IMR-90 (cell line): ENCODE measurements around the gene NR1D2. TPM values are rescaled to one million over a fixed set of nuclear protein-coding genes. Genes with fewer than 3 reads are reported as not detected.
"Not testable (repeated sequence)": the region's sequence is repeated elsewhere in the genome, so short reads cannot be mapped to it uniquely, and the experiment has no call there.

Experiments
- ATAC-seq: fragments of 200-7000 bp; cut with Tn5 transposase; 2 replicates; pipeline ENCODE4 v1.9.1; 2020; ENCODE audit warnings: low read depth, mild to moderate bottlenecking, moderate library complexity
- BruUV-seq: library from RNA; stranded (reverse); fragments of 400-500 nt; replicated peaks from 2 replicates; lab custom pipeline; 2021; lab: Mats Ljungman, UMichigan
- CTCF ChIA-PET: fragments of 300-600 bp; formaldehyde crosslinking; extraction: SDS; loops from one replicate; lab custom pipeline; 2021; ENCODE audit warnings: antibody characterized with exemption; lab: Yijun Ruan, JAX
- POLR2A ChIA-PET: fragments of 300-600 bp; sonication (Branson Sonifier 250); formaldehyde crosslinking; loops from one replicate; lab custom pipeline; 2022; ENCODE audit warnings: antibody characterized with exemption; ENCODE audit not compliant: unreplicated experiment; lab: Charles Lee
- DNase-seq: peaks from one replicate; pipeline ENCODE4 v3.0.0; 2013
- H2AFZ ChIP-seq: replicated peaks from 2 replicates; pipeline ENCODE3; 2013; ENCODE audit warnings: low read length, mild to moderate bottlenecking; ENCODE audit not compliant: poor library complexity
- H2AK5ac ChIP-seq: 2 replicates; pipeline ENCODE4 v1.6.1; 2013; ENCODE audit warnings: low read depth, low read length, inconsistent platforms
- H2AK9ac ChIP-seq: replicated peaks from 2 replicates; pipeline ENCODE3; 2013; ENCODE audit warnings: mild to moderate bottlenecking, low read depth, low read length, moderate library complexity; ENCODE audit not compliant: poor library complexity
- H2BK120ac ChIP-seq: 2 replicates; pipeline ENCODE4 v1.6.1; 2013; ENCODE audit warnings: low read depth, low read length, inconsistent platforms
- H2BK15ac ChIP-seq: 3 replicates; pipeline ENCODE4 v1.6.1; 2013; ENCODE audit warnings: low read depth, low read length, inconsistent platforms
- H2BK20ac ChIP-seq: 2 replicates; pipeline ENCODE4 v1.6.1; 2013; ENCODE audit warnings: low read depth, mild to moderate bottlenecking, inconsistent platforms, low read length, moderate library complexity
- H2BK5ac ChIP-seq: 2 replicates; pipeline ENCODE4 v1.6.1; 2013; ENCODE audit warnings: mild to moderate bottlenecking, low read depth, low read length, inconsistent platforms; ENCODE audit not compliant: poor library complexity, severe bottlenecking
- H3K14ac ChIP-seq: replicated peaks from 2 replicates; pipeline ENCODE4 v1.6.1; 2013; ENCODE audit warnings: low read depth, low read length, inconsistent platforms
- H3K18ac ChIP-seq: 2 replicates; pipeline ENCODE4 v1.6.1; 2013; ENCODE audit warnings: low read depth, low read length, control low read depth
- H3K23ac ChIP-seq: 2 replicates; pipeline ENCODE4 v1.6.1; 2013; ENCODE audit warnings: low read depth, low read length, inconsistent platforms
- H3K27ac ChIP-seq: 2 replicates; pipeline ENCODE4 v1.5.1; 2013; ENCODE audit warnings: mild to moderate bottlenecking, control low read depth, low read length; ENCODE audit not compliant: insufficient read depth
- H3K27me3 ChIP-seq: 2 replicates; pipeline ENCODE4 v1.6.1; 2013; ENCODE audit warnings: low read length; ENCODE audit not compliant: control insufficient read depth, insufficient read depth
- H3K36me3 ChIP-seq: 2 replicates; pipeline ENCODE4 v1.6.1; 2013; ENCODE audit warnings: low read length, mixed read lengths; ENCODE audit not compliant: control insufficient read depth, insufficient read depth
- H3K4ac ChIP-seq: 2 replicates; pipeline ENCODE4 v1.6.1; 2013; ENCODE audit warnings: low read depth, low read length, inconsistent platforms
- H3K4me1 ChIP-seq: 2 replicates; pipeline ENCODE4 v1.6.1; 2013; ENCODE audit warnings: low read length, mixed read lengths; ENCODE audit not compliant: control insufficient read depth, insufficient read depth
- H3K4me2 ChIP-seq: 2 replicates; pipeline ENCODE4 v1.6.1; 2013; ENCODE audit warnings: low read depth, mild to moderate bottlenecking, control low read depth, low read length, moderate library complexity
- H3K4me3 ChIP-seq: 2 replicates; pipeline ENCODE4 v1.5.1; 2013; ENCODE audit warnings: low read depth, mild to moderate bottlenecking, control low read depth, low read length, moderate library complexity; ENCODE audit not compliant: insufficient read depth
- H3K56ac ChIP-seq: 2 replicates; pipeline ENCODE4 v1.6.1; 2013; ENCODE audit warnings: low read length, inconsistent platforms; ENCODE audit not compliant: insufficient read depth; ENCODE audit errors: extremely low read depth
- H3K79me1 ChIP-seq, 2 experiments: 2 replicates each; pipeline ENCODE4 v1.6.1; 2013; ENCODE audit warnings: low read length in 2 of 2, inconsistent platforms in 1 of 2, low read depth in 1 of 2
- H3K9ac ChIP-seq: 2 replicates; pipeline ENCODE4 v1.6.1; 2013; ENCODE audit warnings: low read depth, low read length, control low read depth
- H3K9me1 ChIP-seq: 2 replicates; pipeline ENCODE4 v1.6.1; 2013; ENCODE audit warnings: low read length, inconsistent platforms; ENCODE audit not compliant: insufficient read depth
- H3K9me3 ChIP-seq: 2 replicates; pipeline ENCODE4 v1.6.1; 2013; ENCODE audit warnings: low read length; ENCODE audit not compliant: control insufficient read depth, insufficient read depth
- H4K20me1 ChIP-seq: 2 replicates; pipeline ENCODE4 v1.6.1; 2013; ENCODE audit warnings: low read length, inconsistent platforms; ENCODE audit not compliant: insufficient read depth
- H4K5ac ChIP-seq: 2 replicates; pipeline ENCODE4 v1.6.1; 2013; ENCODE audit warnings: mild to moderate bottlenecking, low read depth, low read length, control low read depth
- H4K8ac ChIP-seq, 2 experiments: 2 replicates each; pipeline ENCODE4 v1.6.1; 2013; ENCODE audit warnings: low read depth in 2 of 2, low read length in 2 of 2, control low read depth in 1 of 2, inconsistent platforms in 1 of 2
- H4K91ac ChIP-seq: 2 replicates; pipeline ENCODE4 v1.6.1; 2013; ENCODE audit warnings: low read depth, low read length, inconsistent platforms; ENCODE audit not compliant: insufficient read depth
- POLR2A ChIP-seq: IDR thresholded peaks from 2 replicates; pipeline ENCODE4 v1.6.1; 2012; ENCODE audit warnings: mild to moderate bottlenecking, low read depth, low read length
- SMC3 ChIP-seq: fragments of 150-350 bp; IDR thresholded peaks from 2 replicates; pipeline ENCODE4 v1.6.1; 2016; ENCODE audit warnings: low read depth, mild to moderate bottlenecking, antibody characterized with exemption, low read length, moderate library complexity
- WGBS, 2 experiments: methylation state at CpG; one replicate each; pipeline versions ENCODE4 v1.1.5 to v1.1.7; 2013; ENCODE audit warnings: missing lambda C conversion rate in 2 of 2; ENCODE audit not compliant: insufficient read length in 1 of 2; ENCODE audit errors: extremely low coverage in 2 of 2; 5-methylcytosine and 5-hydroxymethylcytosine counted together
- dilution Hi-C: fragments of 300-500 bp; cut with HindIII; formaldehyde crosslinking; loops from one replicate; pipeline ENCODE4 v1.14.3; 2018; ENCODE audit warnings: low sequenced_read_pairs; ENCODE audit not compliant: unreplicated experiment
- in situ Hi-C: fragments of 300-500 bp; cut with MboI; formaldehyde crosslinking; loops from 3 replicates; pipeline ENCODE4 v1.14.3; 2019; ENCODE audit warnings: low sequenced_read_pairs, inconsistent platforms, mixed read lengths
- intact Hi-C: fragments of 100-400 bp; cut with micrococcal nuclease; formaldehyde crosslinking; loops from 2 replicates; pipeline ENCODE4 v1.10.0; 2022
- polyA plus RNA-seq, 3 experiments: library from polyadenylated mRNA; depleted of rRNA; stranded (reverse); fragments of >200 nt; gene quantifications; 2 replicates each; pipeline ENCODE4 v1.2.3, GENCODE V29; 2012; ENCODE audit warnings: low replicate concordance in 1 of 3
- total RNA-seq: library from RNA; depleted of rRNA; stranded (reverse); fragments of >200 nt; gene quantifications from 2 replicates; pipeline ENCODE4 v1.2.3, GENCODE V29; 2012
- TF ChIP-seq, protein P1 (sequence below): fragments of 150-350 bp; IDR thresholded peaks from 2 replicates; pipeline ENCODE4 v1.6.1; 2017; ENCODE audit warnings: mild to moderate bottlenecking, antibody characterized with exemption, low read length, low read depth

Gene NR1D2
- total and polyA plus RNA-seq, 2 of the 4 experiments (the other 2 are of a cell fraction): 8.1 to 41.0 TPM

DNA sequence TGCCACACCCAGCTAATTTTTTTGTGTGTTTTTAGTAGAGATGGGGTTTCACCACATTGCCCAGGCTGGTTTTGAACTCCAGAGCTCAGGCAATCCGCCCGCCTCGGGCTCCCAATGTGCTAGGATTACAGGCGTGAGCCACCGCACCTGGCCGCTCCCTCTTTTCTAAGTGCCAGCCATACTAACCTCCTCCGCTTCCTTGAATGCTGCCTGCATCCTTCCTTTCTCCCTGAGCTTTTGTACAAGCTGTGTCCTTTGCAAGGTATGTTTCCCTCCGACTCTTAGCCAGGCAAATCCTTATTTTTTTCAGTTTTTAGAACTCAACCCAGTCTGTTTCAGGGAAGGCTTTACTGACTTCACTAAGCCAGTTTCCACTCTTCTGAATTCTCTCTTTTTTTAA, 60.6 kb downstream of the NR1D2 start:
- TF ChIP-seq, protein P1, sequence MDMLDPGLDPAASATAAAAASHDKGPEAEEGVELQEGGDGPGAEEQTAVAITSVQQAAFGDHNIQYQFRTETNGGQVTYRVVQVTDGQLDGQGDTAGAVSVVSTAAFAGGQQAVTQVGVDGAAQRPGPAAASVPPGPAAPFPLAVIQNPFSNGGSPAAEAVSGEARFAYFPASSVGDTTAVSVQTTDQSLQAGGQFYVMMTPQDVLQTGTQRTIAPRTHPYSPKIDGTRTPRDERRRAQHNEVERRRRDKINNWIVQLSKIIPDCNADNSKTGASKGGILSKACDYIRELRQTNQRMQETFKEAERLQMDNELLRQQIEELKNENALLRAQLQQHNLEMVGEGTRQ: no peak
- TF ChIP-seq POLR2A (no peak), SMC3 (no peak)
- no peak overlapping the region for H3K9ac ChIP-seq
- no peak overlapping the region for H3K18ac ChIP-seq
- no peak overlapping the region for H3K4me3 ChIP-seq
- no peak overlapping the region for H2AK5ac ChIP-seq
- H3K14ac ChIP-seq: no peak overlapping the region
- ChIA-PET CTCF (no interaction called here), POLR2A (no interaction called here)
- H3K4ac ChIP-seq: no peak overlapping the region
- no peak overlapping the region for H4K8ac ChIP-seq
- no peak overlapping the region for H3K27ac ChIP-seq
- H2BK20ac ChIP-seq: no peak overlapping the region
- H3K79me1 ChIP-seq: no peaks in the 10 kb centered on the region
- no peak overlapping the region for H2AFZ ChIP-seq
- H4K91ac ChIP-seq: no peak overlapping the region
- dilution Hi-C loops: no loop called here
- H3K4me2 ChIP-seq: no peak overlapping the region
- WGBS, 2 experiments: 100% methylated on average over 4 of the region's 8 CpGs; no CpG with 5 or more reads in 1 of the 2 experiments
- no peak for ATAC-seq
- no peaks in the 10 kb centered on the region for H3K9me1 ChIP-seq
- H2BK5ac ChIP-seq: no peak overlapping the region
- in situ Hi-C loops: loop anchor here (10.0 kb wide), 1 partner anchor 679 kb away; no protein-coding TSS in a partner anchor
- no peak overlapping the region for H2BK120ac ChIP-seq
- no peak overlapping the region for H4K5ac ChIP-seq
- no peak overlapping the region for H2BK15ac ChIP-seq
- H3K56ac ChIP-seq: no peak overlapping the region
- intact Hi-C loops: no loop called here
- DNase-seq: no peak
- BruUV-seq: no TSS peak
- no peaks in the 10 kb centered on the region for H4K20me1 ChIP-seq
- H3K4me1 ChIP-seq: no peaks in the 10 kb centered on the region
- H2AK9ac ChIP-seq: no peak overlapping the region
- no peak overlapping the region for H3K23ac ChIP-seq
- no peaks in the 10 kb centered on the region for H3K9me3 ChIP-seq
- no peaks in the 10 kb centered on the region for H3K36me3 ChIP-seq
- no peaks in the 10 kb centered on the region; the same call in 1 of the 2 replicates for H3K27me3 ChIP-seq

DNA sequence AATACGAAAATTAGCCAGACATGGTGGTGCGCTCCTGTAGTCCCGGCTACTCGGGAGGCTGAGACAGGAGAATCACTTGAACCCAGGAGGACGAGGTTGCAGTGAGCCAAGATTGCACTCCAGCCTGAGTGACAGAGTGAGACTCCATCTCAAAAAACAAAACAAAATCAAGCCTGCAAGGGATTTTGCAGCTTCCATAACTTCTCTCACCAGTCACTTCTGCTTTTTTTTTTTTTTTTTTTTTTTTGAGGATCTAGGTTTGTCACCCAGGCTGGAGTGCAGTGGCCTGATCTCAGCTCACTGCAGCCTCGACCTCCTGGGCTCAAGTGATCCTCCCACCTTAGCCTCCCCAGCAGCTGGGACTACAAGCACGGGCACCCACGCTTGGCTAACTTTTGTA, 65.7 kb downstream of the NR1D2 start:
- H2BK20ac ChIP-seq, H3K23ac ChIP-seq, H3K9me1 ChIP-seq, H3K27ac ChIP-seq, H2BK15ac ChIP-seq, H4K20me1 ChIP-seq, H3K4me2 ChIP-seq, H3K4me1 ChIP-seq, H4K8ac ChIP-seq, H3K14ac ChIP-seq, ATAC-seq, H2AK5ac ChIP-seq, H3K56ac ChIP-seq, H3K18ac ChIP-seq, H3K4ac ChIP-seq, H2AFZ ChIP-seq, H3K36me3 ChIP-seq, H2AK9ac ChIP-seq, H2BK5ac ChIP-seq, H2BK120ac ChIP-seq, DNase-seq, dilution Hi-C loops, H3K27me3 ChIP-seq, CTCF ChIA-PET, POLR2A ChIA-PET, H3K9me3 ChIP-seq, in situ Hi-C loops, BruUV-seq, H3K9ac ChIP-seq, H4K91ac ChIP-seq, H3K79me1 ChIP-seq, H3K4me3 ChIP-seq, H4K5ac ChIP-seq: not testable (repeated sequence)
- WGBS, 2 experiments: no CpG with 5 or more reads among the region's 8 CpGs
- intact Hi-C loops: loop anchor here (5.0 kb wide), 1 partner anchor 56 kb away; no protein-coding TSS in a partner anchor
